Smooth muscle cell (in vitro differentiated cells): ENCODE data around the gene LIN52. TPM values are rescaled to one million over a fixed set of nuclear protein-coding genes. Genes with fewer than 3 reads are reported as not detected.

Experiments used
- DNase-seq: peaks from one replicate; lab custom pipeline; 2025; ENCODE audit not compliant: unreplicated experiment; lab: John Stamatoyannopoulos, UW
- H2AFZ ChIP-seq: fragments of 200-600 bp; sonication (generic); 2 replicates; pipeline ENCODE4 v1.6.0; 2016; ENCODE audit warnings: antibody characterized with exemption, low read depth, mild to moderate bottlenecking
- H3F3A ChIP-seq: fragments of 200-600 bp; sonication (generic); 2 replicates; pipeline ENCODE4 v1.6.0; 2017; ENCODE audit warnings: antibody characterized with exemption, low read depth
- H3K27ac ChIP-seq: fragments of 200-600 bp; sonication (generic); 2 replicates; pipeline ENCODE4 v1.5.1; 2016; ENCODE audit warnings: low read depth, mild to moderate bottlenecking
- H3K27me3 ChIP-seq: fragments of 200-600 bp; sonication (generic); 2 replicates; pipeline ENCODE4 v1.6.1; 2016; ENCODE audit warnings: low read depth, mild to moderate bottlenecking
- H3K36me3 ChIP-seq: fragments of 200-600 bp; sonication (generic); 2 replicates; pipeline ENCODE4 v1.5.1; 2016; ENCODE audit warnings: low read depth
- H3K4me1 ChIP-seq: fragments of 200-600 bp; sonication (generic); 2 replicates; pipeline ENCODE4 v1.5.1; 2016; ENCODE audit warnings: low read depth
- H3K4me2 ChIP-seq: fragments of 200-600 bp; sonication (generic); 2 replicates; pipeline ENCODE4 v1.6.0; 2016; ENCODE audit warnings: mild to moderate bottlenecking
- H3K4me3 ChIP-seq: fragments of 200-600 bp; sonication (generic); 2 replicates; pipeline ENCODE4 v1.5.1; 2016; ENCODE audit warnings: mild to moderate bottlenecking
- H3K79me2 ChIP-seq: fragments of 200-600 bp; sonication (generic); 2 replicates; pipeline ENCODE4 v1.6.0; 2016; ENCODE audit warnings: low read depth, mild to moderate bottlenecking
- H3K9ac ChIP-seq: fragments of 200-600 bp; sonication (generic); 2 replicates; pipeline ENCODE4 v1.6.0; 2016; ENCODE audit warnings: low read depth
- H3K9me3 ChIP-seq: fragments of 200-600 bp; sonication (generic); replicated peaks from 2 replicates; pipeline ENCODE4 v1.5.1; 2016; ENCODE audit warnings: low read depth
- H4K20me1 ChIP-seq: fragments of 200-600 bp; sonication (generic); 2 replicates; pipeline ENCODE4 v1.6.0; 2016; ENCODE audit warnings: low read depth
- CTCF ChIP-seq: fragments of 200-600 bp; sonication (generic); IDR thresholded peaks from 2 replicates; pipeline ENCODE4 v1.5.1; 2017; ENCODE audit warnings: borderline replicate concordance, mild to moderate bottlenecking, antibody characterized with exemption; ENCODE audit not compliant: insufficient read depth, poor library complexity, severe bottlenecking
- WGBS: methylation state at CpG from one replicate; pipeline ENCODE4 v1.1.7; 2016; ENCODE audit warnings: low lambda C conversion rate; 5-methylcytosine and 5-hydroxymethylcytosine counted together
- polyA plus RNA-seq: library from polyadenylated mRNA; unstranded; fragments of >200 nt; fragmentation: Nextera tagmentation; extraction: Ambion mirVana; gene quantifications from 2 replicates; pipeline ENCODE4 v1.2.1, GENCODE V29; 2016
- total RNA-seq: library from RNA; depleted of rRNA; stranded (reverse); fragments of >200 nt; gene quantifications from 2 replicates; pipeline ENCODE4 v1.2.3, GENCODE V29; 2014

LIN52 gene
- total and polyA plus RNA-seq, 2 experiments from 2014 or later = 16.1 to 17.8 TPM

DNA sequence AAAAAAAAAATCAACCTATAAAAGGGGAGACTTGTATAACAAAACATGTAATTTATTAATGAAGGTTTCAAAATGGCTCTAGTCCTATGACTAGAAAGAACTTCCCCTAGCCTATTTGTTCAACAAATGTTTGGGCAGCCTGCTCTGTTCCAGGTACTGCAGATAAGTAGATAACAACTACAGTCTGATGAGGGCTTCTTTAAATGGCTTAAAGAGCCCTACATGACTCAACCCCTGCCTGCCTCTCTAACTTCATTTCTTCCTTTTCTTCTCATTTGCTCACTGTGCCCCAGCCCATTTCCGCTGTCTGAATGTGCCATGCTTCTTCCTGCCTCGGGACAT, 22.0 kb upstream of the LIN52 start:
- WGBS = 91% methylated on average over 2 of the region's 2 CpGs
- no peak for DNase-seq

DNA sequence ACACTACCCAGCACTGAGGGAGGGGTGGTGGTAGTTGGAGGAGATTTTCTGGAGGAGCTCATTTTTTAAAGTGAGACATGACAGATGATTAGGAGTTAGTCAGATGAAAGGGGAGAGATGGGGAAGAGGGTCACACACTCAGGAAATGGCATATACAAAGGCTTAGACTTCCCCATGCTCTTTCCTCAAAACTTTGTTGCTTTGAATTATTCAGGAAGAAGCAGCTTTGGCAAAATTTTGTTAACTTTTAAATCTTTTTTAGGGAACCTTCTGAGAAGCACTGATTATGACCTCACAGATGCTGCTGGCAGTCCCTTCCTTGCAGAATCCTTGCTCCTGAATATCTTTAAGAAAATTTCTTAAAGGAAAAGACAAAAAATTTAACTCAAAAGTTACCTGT, 20.3 kb upstream of the LIN52 start:
- Histone ChIP-seq H3K9me3 (no peaks in the 10 kb centered on the region), H3K27me3 (no peaks in the 10 kb centered on the region), H3K36me3 (no peaks in the 10 kb centered on the region), H3K79me2 (no peaks in the 10 kb centered on the region), H3K4me1 (no peaks in the 10 kb centered on the region), H4K20me1 (no peaks in the 10 kb centered on the region), H3K9ac (no peak overlapping the region), H3F3A (no peaks in the 10 kb centered on the region), H2AFZ (no peak overlapping the region), H3K4me3 (no peak overlapping the region), H3K4me2 (no peak overlapping the region), H3K27ac (no peak overlapping the region)
- no peak for TF ChIP-seq CTCF
- no peak for DNase-seq

More for the DNA sequence above, 22.0 kb upstream of the LIN52 start:
- H2AFZ ChIP-seq = no peak overlapping the region
- no peaks in the 10 kb centered on the region for H3K79me2 ChIP-seq
- H3F3A ChIP-seq = no peaks in the 10 kb centered on the region
- no peaks in the 10 kb centered on the region for H3K36me3 ChIP-seq
- no peak overlapping the region for H3K9ac ChIP-seq
- H3K9me3 ChIP-seq = no peaks in the 10 kb centered on the region
- TF ChIP-seq CTCF = no peak
- H4K20me1 ChIP-seq = no peaks in the 10 kb centered on the region
- H3K4me1 ChIP-seq = no peaks in the 10 kb centered on the region
- H3K4me2 ChIP-seq = no peak overlapping the region
- H3K27ac ChIP-seq = peak overlapping the region; percentile 32
- H3K4me3 ChIP-seq = no peak overlapping the region
- no peaks in the 10 kb centered on the region for H3K27me3 ChIP-seq

GRCh38 chr14:74064883-74065282, 19.9 kb upstream of the LIN52 start:
- Histone ChIP-seq H4K20me1 (no peaks in the 10 kb centered on the region), H2AFZ (no peak overlapping the region), H3F3A (no peaks in the 10 kb centered on the region), H3K27ac (no peak overlapping the region), H3K36me3 (no peaks in the 10 kb centered on the region), H3K4me2 (no peak overlapping the region), H3K79me2 (no peaks in the 10 kb centered on the region), H3K4me1 (no peaks in the 10 kb centered on the region), H3K27me3 (no peaks in the 10 kb centered on the region), H3K9ac (no peak overlapping the region), H3K9me3 (no peaks in the 10 kb centered on the region), H3K4me3 (no peak overlapping the region)
- 89% methylated on average over 3 of the region's 3 CpGs for WGBS
- no peak for TF ChIP-seq CTCF
- no peak for DNase-seq

GRCh38 chr14:74065746-74066575, 18.8 kb upstream of the LIN52 start:
- 57% methylated on average over 3 of the region's 3 CpGs for WGBS
- no peak for DNase-seq
- no peaks in the 10 kb centered on the region for H3K27me3 ChIP-seq
- no peaks in the 10 kb centered on the region for H3K79me2 ChIP-seq
- no peak for TF ChIP-seq CTCF
- H4K20me1 ChIP-seq = no peaks in the 10 kb centered on the region
- no peak overlapping the region for H3K4me2 ChIP-seq
- H3F3A ChIP-seq = no peaks in the 10 kb centered on the region
- H3K36me3 ChIP-seq = no peaks in the 10 kb centered on the region
- H3K9me3 ChIP-seq = no peaks in the 10 kb centered on the region
- no peak overlapping the region for H2AFZ ChIP-seq
- no peak overlapping the region for H3K9ac ChIP-seq
- H3K4me1 ChIP-seq = no peaks in the 10 kb centered on the region
- peak overlapping the region; percentile 11 for H3K27ac ChIP-seq
- H3K4me3 ChIP-seq = no peak overlapping the region
